Mesothelial cell of epicardium (in vitro differentiated cells): Measurements from ENCODE around the gene MSANTD2. TPM values are rescaled to one million over a fixed set of nuclear protein-coding genes. Genes with fewer than 3 reads are reported as not detected.

ENCODE experiments used
- DNase-seq, 2 experiments: peaks; one replicate each; pipeline ENCODE4 v3.0.0; 2021; ENCODE audit warnings: low spot score in 2 of 2; ENCODE audit not compliant: unreplicated experiment in 2 of 2
- H3K27ac Mint-ChIP-seq: 2 replicates; pipeline ENCODE4 v1.8.0; 2021; ENCODE audit warnings: mixed read lengths
- H3K27me3 Mint-ChIP-seq: 2 replicates; pipeline ENCODE4 v1.8.0; 2021; ENCODE audit warnings: low read depth, mixed read lengths
- H3K36me3 Mint-ChIP-seq: 2 replicates; pipeline ENCODE4 v1.8.0; 2021; ENCODE audit warnings: mixed read lengths
- H3K4me1 Mint-ChIP-seq: 2 replicates; pipeline ENCODE4 v1.8.0; 2021; ENCODE audit warnings: mixed read lengths
- H3K4me3 Mint-ChIP-seq: 2 replicates; pipeline ENCODE4 v1.8.0; 2021; ENCODE audit warnings: mild to moderate bottlenecking, moderate library complexity, mixed read lengths
- H3K9me3 Mint-ChIP-seq: 2 replicates; pipeline ENCODE4 v1.8.0; 2021; ENCODE audit warnings: mixed read lengths
- CTCF ChIP-seq: fragments of 200-600 bp; sonication (generic); IDR thresholded peaks from one replicate; pipeline ENCODE4 v1.5.0; 2021; ENCODE audit warnings: antibody characterized with exemption; ENCODE audit not compliant: unreplicated experiment
- total RNA-seq: library from RNA; stranded (reverse); gene quantifications from 3 replicates; pipeline ENCODE4 v1.2.1, GENCODE V29; 2021

MSANTD2 gene
- total RNA-seq, 1 donor from 2014 or later: 37.3 TPM

- Mint-ChIP-seq H3K36me3 (no peaks in the 10 kb centered on the region), H3K9me3 (no peaks in the 10 kb centered on the region), H3K4me3 (peak overlapping the region; percentile 89), H3K4me1 (peaks cover 41% of the 10 kb centered on the region), H3K27ac (peak overlapping the region; percentile 81), H3K27me3 (no peaks in the 10 kb centered on the region)
- TF ChIP-seq CTCF: no peak
- DNase-seq: no peak
Observed at GRCh38 chr11:124798991-124799347, 1.2 kb downstream of the MSANTD2 start.

GRCh38 chr11:124796312-124796711, 3.9 kb downstream of the MSANTD2 start:
- Mint-ChIP-seq H3K4me1 (peaks cover 40% of the 10 kb centered on the region), H3K36me3 (no peaks in the 10 kb centered on the region), H3K9me3 (no peaks in the 10 kb centered on the region), H3K27me3 (no peaks in the 10 kb centered on the region), H3K4me3 (no peak overlapping the region), H3K27ac (no peak overlapping the region)
- no peak for DNase-seq
- no peak for TF ChIP-seq CTCF

- Mint-ChIP-seq H3K36me3 (no peaks in the 10 kb centered on the region), H3K9me3 (no peaks in the 10 kb centered on the region), H3K4me3 (no peak overlapping the region), H3K27ac (no peak overlapping the region), H3K27me3 (no peaks in the 10 kb centered on the region), H3K4me1 (peaks cover 33% of the 10 kb centered on the region)
- no peak for TF ChIP-seq CTCF
- no peak for DNase-seq
Observed at GRCh38 chr11:124793466-124794278, 6.5 kb downstream of the MSANTD2 start.

- Mint-ChIP-seq H3K4me3 (no peak overlapping the region), H3K4me1 (peaks cover 22% of the 10 kb centered on the region), H3K27ac (no peak overlapping the region)
Observed at GRCh38 chr11:124791626-124792341, 8.4 kb downstream of the MSANTD2 start.

GRCh38 chr11:124788521-124788920, 11.7 kb downstream of the MSANTD2 start:
- no peaks in the 10 kb centered on the region for H3K27me3 Mint-ChIP-seq
- TF ChIP-seq CTCF: no peak
- peaks cover 17% of the 10 kb centered on the region for H3K4me1 Mint-ChIP-seq
- no peaks in the 10 kb centered on the region for H3K36me3 Mint-ChIP-seq
- DNase-seq: no peak
- no peak overlapping the region for H3K27ac Mint-ChIP-seq
- no peaks in the 10 kb centered on the region for H3K9me3 Mint-ChIP-seq
- H3K4me3 Mint-ChIP-seq: no peak overlapping the region

More at GRCh38 chr11:124791626-124792341, 8.4 kb downstream of the MSANTD2 start:
- Mint-ChIP-seq H3K27me3 (no peaks in the 10 kb centered on the region), H3K36me3 (no peaks in the 10 kb centered on the region), H3K9me3 (no peaks in the 10 kb centered on the region)
- DNase-seq: no peak
- no peak for TF ChIP-seq CTCF
